H1 (cell line): ENCODE measurements around the gene LOXHD1. TPM values are rescaled to one million over a fixed set of nuclear protein-coding genes. Genes with fewer than 3 reads are reported as not detected.

Experiments used
- CTCF ChIA-PET: fragments of 300-600 bp; sonication (Branson Sonifier 250); formaldehyde crosslinking; loops from one replicate; lab custom pipeline; 2021; ENCODE audit not compliant: partially characterized antibody; lab: Charles Lee
- POLR2A ChIA-PET: fragments of 300-600 bp; sonication (Branson Sonifier 250); formaldehyde crosslinking; loops from one replicate; lab custom pipeline; 2021; ENCODE audit warnings: inconsistent platforms; ENCODE audit not compliant: partially characterized antibody; lab: Charles Lee
- DNase-seq, 2 experiments: peaks; one replicate each; pipeline versions ENCODE4 v3.0.0 to v3.0.0-alpha.2; 2010 to 2022; ENCODE audit warnings: low spot score in 2 of 2, low read depth in 1 of 2, mixed read lengths in 1 of 2
- FAIRE-seq: peaks from 2 replicates; lab custom pipeline; 2011; peaks lifted over from hg19 to GRCh38; lab: Jason Lieb, UNC
- H2AFZ ChIP-seq: 2 replicates; pipeline ENCODE4 v1.8.1; 2012; ENCODE audit warnings: low read length, inconsistent platforms
- H2AK5ac ChIP-seq: 2 replicates; pipeline ENCODE4 v1.6.1; 2013; ENCODE audit warnings: low read depth, low read length
- H2BK120ac ChIP-seq: replicated peaks from 2 replicates; pipeline ENCODE3; 2013; ENCODE audit warnings: low read depth, low read length, inconsistent platforms
- H2BK12ac ChIP-seq: 2 replicates; pipeline ENCODE4 v1.6.1; 2013; ENCODE audit warnings: low read depth, low read length
- H2BK15ac ChIP-seq: 2 replicates; pipeline ENCODE4 v1.6.1; 2013; ENCODE audit warnings: low read length
- H2BK20ac ChIP-seq: 2 replicates; pipeline ENCODE4 v1.6.1; 2013; ENCODE audit warnings: low read length
- H2BK5ac ChIP-seq: 2 replicates; pipeline ENCODE4 v1.6.1; 2013; ENCODE audit warnings: low read depth, low read length
- H3K14ac ChIP-seq: 2 replicates; pipeline ENCODE4 v1.6.1; 2013; ENCODE audit warnings: inconsistent platforms; ENCODE audit not compliant: insufficient read length
- H3K18ac ChIP-seq: 2 replicates; pipeline ENCODE4 v1.6.1; 2013; ENCODE audit warnings: low read length; ENCODE audit errors: extremely low read depth
- H3K23ac ChIP-seq: 2 replicates; pipeline ENCODE4 v1.6.1; 2013; ENCODE audit warnings: inconsistent platforms; ENCODE audit not compliant: insufficient read length
- H3K23me2 ChIP-seq: 2 replicates; pipeline ENCODE4 v1.6.1; 2013; ENCODE audit warnings: low read depth, low read length
- H3K27ac ChIP-seq: 2 replicates; pipeline ENCODE4 v1.6.1; 2011; ENCODE audit warnings: low read depth, low read length, inconsistent platforms
- H3K27me3 ChIP-seq, 4 experiments: replicated peaks in 1 of 4; 1 replicate in 1 of 4; 2 replicates in 3 of 4; pipeline versions ENCODE4 v1.6.1 to v1.8.1; 2011 to 2013; ENCODE audit warnings: low read length in 3 of 4, mild to moderate bottlenecking in 3 of 4, inconsistent platforms in 2 of 4, mixed read lengths in 2 of 4, moderate library complexity in 1 of 4; ENCODE audit not compliant: control insufficient read depth in 3 of 4, insufficient read depth in 3 of 4; ENCODE audit errors: extremely low read depth in 1 of 4
- H3K36me3 ChIP-seq, 4 experiments: 2 replicates each; pipeline versions ENCODE4 v1.6.1 to v1.8.1; 2011 to 2013; ENCODE audit warnings: mild to moderate bottlenecking in 4 of 4, low read length in 3 of 4, moderate library complexity in 2 of 4, control low read depth in 1 of 4, inconsistent platforms in 1 of 4; ENCODE audit not compliant: insufficient read depth in 4 of 4, control insufficient read depth in 2 of 4
- H3K4ac ChIP-seq: replicated peaks from 2 replicates; pipeline ENCODE3; 2013; ENCODE audit warnings: low read length, low read depth, mixed read lengths, inconsistent platforms; ENCODE audit not compliant: insufficient read length
- H3K4me1 ChIP-seq, 4 experiments: replicated peaks in 1 of 4; 1 replicate in 1 of 4; 2 replicates in 3 of 4; pipeline versions ENCODE4 v1.6.1 to v1.8.1; 2011 to 2013; ENCODE audit warnings: low read length in 3 of 4, inconsistent platforms in 2 of 4, mixed read lengths in 1 of 4; ENCODE audit not compliant: insufficient read depth in 4 of 4, control insufficient read depth in 3 of 4
- H3K4me2 ChIP-seq, 2 experiments: 2 replicates each; pipeline versions ENCODE4 v1.6.1 to v1.8.1; 2011 to 2013; ENCODE audit warnings: low read depth in 2 of 2, low read length in 2 of 2, control low read depth in 1 of 2, inconsistent platforms in 1 of 2, mild to moderate bottlenecking in 1 of 2; ENCODE audit not compliant: insufficient read depth in 1 of 2
- H3K4me3 ChIP-seq, 4 experiments: fragments of 200-600, 300-600 bp in 1 of 4; sonication (generic), shearing (Covaris generic), sonication (Bioruptor Twin) in 1 of 4; 2 replicates each; pipeline versions ENCODE4 v1.5.1 to v1.8.1; 2011 to 2016; ENCODE audit warnings: low read length in 4 of 4, low read depth in 3 of 4, control low read depth in 2 of 4, inconsistent platforms in 2 of 4, mild to moderate bottlenecking in 2 of 4, mixed read lengths in 1 of 4, moderate library complexity in 1 of 4; ENCODE audit not compliant: insufficient read depth in 2 of 4; ENCODE audit errors: extremely low read depth in 1 of 4
- H3K56ac ChIP-seq: replicated peaks from 2 replicates; pipeline ENCODE3; 2013; ENCODE audit warnings: low read depth, mild to moderate bottlenecking, mixed read lengths, low read length, inconsistent platforms; ENCODE audit not compliant: insufficient read length
- H3K79me1 ChIP-seq: 2 replicates; pipeline ENCODE4 v1.6.1; 2013; ENCODE audit warnings: low read depth, low read length, control low read depth
- H3K79me2 ChIP-seq, 2 experiments: 2 replicates each; pipeline versions ENCODE4 v1.6.1 to v1.8.1; 2012 to 2013; ENCODE audit warnings: low read length in 2 of 2, mild to moderate bottlenecking in 2 of 2, inconsistent platforms in 1 of 2; ENCODE audit not compliant: insufficient read depth in 2 of 2, control insufficient read depth in 1 of 2
- H3K9ac ChIP-seq, 4 experiments: replicated peaks in 1 of 4; 1 replicate in 1 of 4; 2 replicates in 3 of 4; pipeline versions ENCODE4 v1.6.1 to v1.8.1; 2011 to 2013; ENCODE audit warnings: low read depth in 3 of 4, low read length in 3 of 4, control low read depth in 2 of 4, mild to moderate bottlenecking in 2 of 4, moderate library complexity in 2 of 4, inconsistent platforms in 1 of 4; ENCODE audit errors: extremely low read depth in 1 of 4
- H3K9me3 ChIP-seq, 2 experiments: 2 replicates each; pipeline versions ENCODE4 v1.6.1 to v1.8.1; 2012 to 2013; ENCODE audit warnings: mild to moderate bottlenecking in 2 of 2, moderate library complexity in 2 of 2, control low read depth in 1 of 2, inconsistent platforms in 1 of 2, low read depth in 1 of 2, low read length in 1 of 2, mixed read lengths in 1 of 2; ENCODE audit not compliant: insufficient read depth in 2 of 2
- H4K20me1 ChIP-seq, 2 experiments: replicated peaks in 1 of 2; 2 replicates each; pipeline versions ENCODE3 to v1.8.1; 2011 to 2013; ENCODE audit warnings: inconsistent platforms in 2 of 2, low read length in 2 of 2, mild to moderate bottlenecking in 1 of 2; ENCODE audit not compliant: insufficient read depth in 2 of 2, control insufficient read depth in 1 of 2
- H4K5ac ChIP-seq: 2 replicates; pipeline ENCODE4 v1.6.1; 2013; ENCODE audit warnings: low read length, low read depth, mixed read lengths, inconsistent platforms; ENCODE audit not compliant: insufficient read length
- H4K8ac ChIP-seq: 2 replicates; pipeline ENCODE4 v1.8.0; 2013; ENCODE audit warnings: mild to moderate bottlenecking, moderate library complexity, low read length, inconsistent platforms; ENCODE audit not compliant: insufficient read depth; ENCODE audit errors: extremely low read depth
- H4K91ac ChIP-seq: replicated peaks from 2 replicates; pipeline ENCODE3; 2013; ENCODE audit warnings: low read length, mixed read lengths, inconsistent platforms; ENCODE audit not compliant: insufficient read length
- E2F6 ChIP-seq: IDR thresholded peaks from 2 replicates; pipeline ENCODE4 v1.6.1; 2012; ENCODE audit warnings: inconsistent platforms
- HDAC2 ChIP-seq, 2 experiments: fragments of 300-600 bp in 1 of 2; sonication (generic) in 1 of 2; IDR thresholded peaks; 2 replicates each; pipeline ENCODE4 v1.6.1; 2011 to 2012; ENCODE audit warnings: low read depth in 2 of 2, low read length in 2 of 2, mild to moderate bottlenecking in 2 of 2, moderate library complexity in 2 of 2, borderline replicate concordance in 1 of 2, inconsistent platforms in 1 of 2
- KDM1A ChIP-seq: fragments of 200-600, 300-600 bp; sonication (generic); IDR thresholded peaks from 2 replicates; pipeline ENCODE4 v1.7.1; 2016; ENCODE audit warnings: mild to moderate bottlenecking, low read length, borderline replicate concordance
- KDM5A ChIP-seq: fragments of 200-600 bp; IDR thresholded peaks from 2 replicates; pipeline ENCODE4 v1.7.1; 2012; ENCODE audit warnings: mild to moderate bottlenecking, low read length, inconsistent platforms, mixed read lengths
- YY1 ChIP-seq: IDR thresholded peaks from 2 replicates; pipeline ENCODE4 v1.6.1; 2011; ENCODE audit warnings: low read depth, mild to moderate bottlenecking, low read length
- WGBS, 2 experiments: shearing (Covaris generic) in 1 of 2; methylation state at CpG; one replicate each; pipeline versions ENCODE4 v1.1.6 to v1.1.7; 2013 to 2015; ENCODE audit warnings: low lambda C conversion rate in 2 of 2, mixed read lengths in 2 of 2, inconsistent platforms in 1 of 2, low coverage in 1 of 2, missing lambda C conversion rate in 1 of 2; ENCODE audit not compliant: insufficient replicate concordance in 2 of 2, insufficient coverage in 1 of 2, insufficient read length in 1 of 2; ENCODE audit errors: extremely low coverage in 1 of 2, missing lambda C conversion rate in 1 of 2; 5-methylcytosine and 5-hydroxymethylcytosine counted together
- polyA plus RNA-seq, 7 experiments: library from polyadenylated mRNA; depleted of rRNA in 3 of 7; stranded (reverse) in 5 of 7; unstranded in 2 of 7; fragments of >200 nt in 5 of 7; fragments of 200-250 nt in 2 of 7; gene quantifications; 1 replicate in 5 of 7; 2 replicates in 1 of 7; 4 replicates in 1 of 7; pipeline versions ENCODE4 v1.2.1 to v1.2.3, GENCODE V29; 2011 to 2013; ENCODE audit warnings: missing spikeins in 2 of 7, mixed read lengths in 2 of 7
- total RNA-seq: library from RNA; stranded (reverse); fragmentation: NEBNext Ultra II Directional; extraction: Animal tissue kit (Norgen Biotek cat#: 25700); gene quantifications from 2 replicates; pipeline ENCODE4 v1.2.1, GENCODE V29; 2021

Gene LOXHD1
- total and polyA plus RNA-seq, 2 of the 8 experiments (the other 6 are each of a cell fraction or from before 2014, with no cell fraction given) = 0.02 TPM; not detected in 1

GRCh38 chr18:46641917-46642316, 15.1 kb downstream of the LOXHD1 start:
- DNase-seq (no peak), FAIRE-seq (no peak)
- Histone ChIP-seq H3K18ac (no peak overlapping the region), H3K4ac (no peak overlapping the region), H4K8ac (no peak overlapping the region), H2BK5ac (no peak overlapping the region), H3K23ac (no peak overlapping the region), H3K27ac (no peak overlapping the region), H3K36me3 (no peaks in the 10 kb centered on the region), H2AFZ (no peak overlapping the region), H3K56ac (no peak overlapping the region), H3K9me3 (no peaks in the 10 kb centered on the region), H2BK120ac (no peak overlapping the region), H3K4me1 (no peaks in the 10 kb centered on the region), H4K5ac (no peak overlapping the region), H2BK20ac (no peak overlapping the region), H3K9ac (no peak overlapping the region), H4K20me1 (no peaks in the 10 kb centered on the region), H4K91ac (no peak overlapping the region), H3K79me1 (no peaks in the 10 kb centered on the region), H2BK15ac (no peak overlapping the region), H3K4me2 (no peak overlapping the region), H3K79me2 (no peaks in the 10 kb centered on the region), H3K27me3 (no peaks in the 10 kb centered on the region), H2BK12ac (no peak overlapping the region), H3K23me2 (no peaks in the 10 kb centered on the region), H3K14ac (no peak overlapping the region), H2AK5ac (no peak overlapping the region), H3K4me3 (no peak overlapping the region)
- ChIA-PET CTCF (interaction anchor here (1.6 to 3.4 kb wide), 2 partner anchors 15 to 88 kb away, joined by 6 to 18 read pairs; partner anchors contain the start of gene LOXHD1), POLR2A (no interaction called here)
- no peak for TF ChIP-seq HDAC2 (IDR thresholded peaks at IDR 0.05; ENCODE audit: borderline replicate concordance in 1 of 2, low read depth in 2 of 2, low read length in 2 of 2)
- no peak for TF ChIP-seq YY1
- TF ChIP-seq KDM5A = no peak
- TF ChIP-seq KDM1A = no peak
- TF ChIP-seq E2F6 = no peak
- 81% methylated on average over 7 of the region's 7 CpGs; no CpG with 5 or more reads in 1 of the 2 experiments for WGBS, 2 experiments
